HG03558 (cell line): Measurements from ENCODE around the gene DYNC1LI2.
A peak's percentile ranks its signal among the peaks of the same experiment; 100 is the strongest.
"Not testable (repeated sequence)": the region's sequence is repeated elsewhere in the genome, so short reads cannot be mapped to it uniquely, and the experiment has no call there.

Experiments used
- ATAC-seq: cut with Tn5 transposase; IDR thresholded peaks from one replicate; pipeline ENCODE4 v1.9.1; 2021; ENCODE audit warnings: moderate number of reproducible peaks; ENCODE audit not compliant: unreplicated experiment; ENCODE audit errors: extremely low read depth

DYNC1LI2 gene

DNA sequence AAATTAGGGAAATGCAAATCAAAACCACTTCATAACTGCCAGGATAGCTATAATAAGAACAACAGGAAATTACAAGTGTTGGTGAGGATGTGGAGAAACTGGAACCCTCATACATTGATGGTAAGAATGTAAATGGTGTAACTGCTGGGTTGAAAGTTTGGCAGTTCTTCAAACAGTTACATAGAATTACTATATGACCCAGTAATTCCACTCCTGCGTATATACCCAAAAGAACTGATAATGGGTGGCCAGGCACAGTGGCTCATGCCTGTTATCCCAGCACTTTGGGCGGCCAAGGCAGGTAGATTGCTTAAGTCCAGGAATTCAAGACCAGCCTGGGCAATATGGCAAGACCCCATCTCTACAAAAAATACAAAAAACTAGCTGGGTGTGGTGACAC lies 50.4 kb downstream of the DYNC1LI2 start:
- ATAC-seq: no peak

DNA sequence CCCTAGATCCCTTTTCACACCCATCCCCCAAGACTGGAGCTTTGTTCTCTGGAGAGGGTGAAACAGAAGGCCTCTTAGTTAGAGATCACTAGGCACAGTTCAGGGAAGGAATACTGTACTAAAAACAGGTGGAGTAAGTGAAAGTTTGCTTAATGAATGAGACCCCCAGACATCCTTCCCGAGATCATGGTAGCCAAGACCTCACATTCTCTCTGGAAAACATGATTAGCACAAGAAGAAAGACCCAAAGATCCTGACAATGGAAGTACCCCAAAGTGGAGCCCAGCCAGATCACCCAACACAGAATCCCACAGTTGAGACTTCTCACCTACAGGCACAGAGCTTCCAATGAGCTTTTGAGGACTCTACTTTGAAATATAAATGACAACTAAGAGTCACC lies 51.5 kb downstream of the DYNC1LI2 start:
- no peak for ATAC-seq

DNA sequence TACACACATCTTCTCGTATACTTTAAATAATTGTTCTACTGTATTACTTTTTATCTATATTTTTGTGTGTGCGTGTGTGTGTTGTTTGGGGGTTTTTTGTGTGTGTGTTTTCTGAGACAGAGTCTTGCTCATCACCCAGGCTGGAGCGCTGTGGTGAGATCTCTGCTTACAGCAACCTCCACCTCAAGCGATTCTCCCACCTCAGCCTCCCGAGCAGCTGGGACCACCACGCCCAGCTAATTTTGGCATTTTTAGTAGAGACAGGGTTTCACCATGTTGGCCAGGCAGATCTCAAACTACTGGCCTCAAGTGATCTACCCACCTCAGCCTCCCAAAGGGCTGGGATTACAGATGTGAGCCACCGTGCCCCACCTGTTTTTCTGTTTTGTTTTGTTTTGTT lies 53.4 kb downstream of the DYNC1LI2 start:
- no peak for ATAC-seq

DNA sequence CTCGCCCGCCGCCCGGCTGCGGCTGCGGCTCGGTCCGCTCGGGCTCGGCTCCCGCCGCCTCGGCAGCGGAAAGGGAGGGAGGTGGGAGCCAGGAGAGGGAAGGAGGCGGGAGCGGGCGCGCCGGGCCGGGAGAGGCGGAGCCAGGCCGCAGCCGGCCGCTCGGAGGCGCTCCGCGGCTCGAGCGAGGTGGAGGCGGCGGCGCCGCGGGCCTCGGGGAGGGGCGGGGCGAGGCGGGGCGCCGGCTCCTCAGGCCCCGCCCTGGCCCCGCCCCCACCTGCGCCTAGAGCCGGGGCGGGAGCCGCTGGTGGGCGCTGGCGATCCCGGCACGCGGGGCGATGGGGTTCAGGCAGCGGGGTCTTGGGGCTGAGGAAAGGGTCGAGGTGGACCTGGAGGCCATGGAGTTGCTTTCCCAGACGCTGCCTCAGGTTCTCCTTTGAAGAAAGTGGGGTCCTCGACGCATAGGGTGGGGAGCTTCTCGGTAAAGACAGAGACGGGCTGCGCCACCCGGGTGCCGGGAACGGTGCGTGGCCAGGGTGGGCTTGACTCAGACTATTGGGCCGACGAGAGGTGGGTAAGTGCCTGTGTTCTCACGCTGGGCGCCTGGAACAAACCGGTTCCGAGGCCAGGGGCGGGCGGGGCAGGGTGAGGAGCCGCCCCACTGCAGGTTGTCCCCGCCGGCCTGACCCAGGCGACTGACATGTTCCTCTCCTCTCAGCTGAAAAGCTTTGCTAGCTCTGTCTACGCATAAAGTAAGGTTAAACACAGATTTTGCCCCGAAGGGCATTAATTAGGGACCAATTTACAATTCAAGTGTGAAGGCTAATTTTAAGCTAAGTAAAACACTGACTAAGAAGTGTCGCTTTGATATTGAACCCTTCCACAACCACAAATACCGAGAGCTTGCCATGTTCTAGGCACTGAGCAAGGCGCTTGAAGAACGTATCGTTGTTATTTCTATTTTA lies 54.5 kb downstream of the DYNC1LI2 start, which contains the start of gene CMTM4:
Gene CMTM4 (minus strand): TSS at position 75 of the 962 bp plus-strand sequence. CDS start 218 bp downstream, outside the sequence.
- ATAC-seq: peak; percentile 69

DNA sequence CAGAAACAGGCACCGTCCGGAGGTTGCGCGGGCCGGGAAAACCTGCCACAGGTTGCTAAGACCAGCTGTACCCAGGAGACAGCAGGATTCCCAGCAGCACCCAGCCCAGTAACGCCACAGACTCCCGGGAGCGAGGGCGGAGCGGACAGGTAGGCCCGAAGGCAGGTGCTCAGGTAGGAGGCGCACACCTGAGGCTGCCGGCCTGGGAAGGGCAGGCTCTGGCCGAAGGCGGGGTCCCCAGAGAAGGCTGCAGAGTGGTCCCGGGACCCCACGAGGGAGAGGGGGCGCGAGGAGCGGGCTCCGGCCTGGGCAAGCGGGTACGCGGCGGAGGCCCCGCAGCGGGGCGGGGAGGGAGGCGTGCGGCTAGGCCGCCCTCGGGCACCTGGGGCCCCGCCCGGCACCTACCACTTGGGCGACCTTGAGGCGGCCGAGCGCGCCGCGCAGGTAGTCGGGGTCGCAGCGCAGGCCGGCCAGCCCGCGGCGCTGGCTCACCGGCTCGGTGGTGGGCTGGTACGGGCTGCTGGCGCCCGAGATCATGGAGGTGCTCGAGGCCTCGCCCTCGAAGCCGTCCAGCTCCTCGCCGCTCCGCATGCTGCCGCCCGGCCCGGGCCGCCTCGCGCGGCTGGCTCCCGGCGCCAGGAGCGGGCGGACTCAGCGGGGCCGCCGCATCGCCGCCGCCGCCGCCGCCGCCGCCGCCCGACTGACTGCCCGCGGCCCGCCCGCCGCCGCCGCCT lies 55.3 kb downstream of the DYNC1LI2 start:
- ATAC-seq: peak; percentile 25

DNA sequence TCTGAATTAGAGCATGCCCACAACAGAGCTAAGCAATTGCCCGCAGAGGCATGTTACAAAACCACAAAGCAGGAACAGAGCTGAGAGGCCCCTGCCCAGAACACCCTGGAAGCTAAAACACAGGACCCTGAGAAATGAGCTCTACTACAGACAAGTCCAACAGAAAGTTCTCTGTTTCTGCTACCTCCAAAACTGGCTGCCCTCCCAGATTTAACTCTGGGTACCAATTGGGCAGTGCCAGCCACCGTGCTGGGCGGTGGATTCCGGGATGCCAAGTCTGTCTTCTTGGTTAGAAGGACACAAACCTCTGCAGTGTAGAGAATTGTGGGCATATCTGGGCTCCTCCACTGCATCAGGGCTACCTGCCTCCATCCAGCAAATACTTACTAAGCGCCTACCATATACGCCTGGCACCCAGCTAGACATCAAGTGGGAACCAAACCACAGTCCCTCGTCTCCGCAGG lies 55.9 kb downstream of the DYNC1LI2 start:
- no peak for ATAC-seq

DNA sequence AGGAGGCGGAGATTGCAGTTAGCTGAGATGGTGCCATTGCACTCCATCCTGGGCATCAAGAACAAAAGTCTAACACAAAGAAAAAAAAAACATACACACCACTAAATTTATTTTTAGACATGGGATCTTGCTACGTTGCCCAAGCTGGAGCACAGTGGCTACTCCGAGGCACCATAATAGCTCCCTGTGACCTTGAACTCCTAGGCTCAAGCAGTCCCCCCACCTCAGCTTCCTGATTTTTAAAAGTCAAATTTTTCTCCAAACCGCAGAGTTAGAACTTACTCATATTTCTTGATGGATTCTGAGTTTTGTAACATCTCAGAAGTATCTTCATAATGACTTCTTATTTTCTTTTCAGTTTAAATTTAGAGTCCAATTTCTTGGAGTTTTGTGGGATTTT lies 58.3 kb downstream of the DYNC1LI2 start:
- no peak for ATAC-seq

DNA sequence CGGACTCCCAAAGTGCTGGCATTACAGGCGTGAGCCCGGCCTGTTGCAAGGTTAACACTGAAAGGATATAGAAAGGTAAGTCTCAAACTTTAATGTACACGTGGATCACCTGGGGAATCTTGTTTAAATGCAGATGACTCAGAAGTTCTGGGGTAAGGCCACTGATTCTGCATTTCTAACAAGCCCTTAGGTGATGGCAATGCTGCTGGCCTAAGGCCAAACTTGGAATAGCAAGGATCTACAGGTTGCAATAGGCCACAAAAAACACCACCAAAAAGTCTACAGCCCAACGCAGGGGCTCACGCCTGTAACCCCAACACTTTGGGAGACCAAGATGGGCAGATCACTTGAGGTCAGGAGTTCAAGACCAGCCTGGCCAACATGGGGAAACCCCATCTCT lies 59.1 kb downstream of the DYNC1LI2 start:
- no peak for ATAC-seq

DNA sequence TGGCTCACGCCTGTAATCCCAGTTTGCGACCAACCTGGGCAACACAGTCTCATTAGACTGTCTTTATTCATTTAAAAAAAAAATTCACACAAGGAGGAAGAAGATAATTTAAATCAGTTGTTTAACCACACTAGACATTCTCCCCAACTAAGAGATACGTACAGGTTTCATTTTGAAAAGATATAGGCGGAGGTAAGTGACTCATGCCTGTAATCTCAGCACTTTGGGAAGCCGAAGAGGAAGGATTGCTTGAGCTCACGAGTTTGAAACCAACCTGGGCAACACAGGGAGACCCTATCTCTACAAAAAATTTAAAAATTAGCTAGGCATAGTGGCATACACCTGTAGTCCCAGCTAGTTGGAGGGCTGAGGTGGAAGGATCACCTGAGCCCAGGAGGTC lies 60.2 kb downstream of the DYNC1LI2 start:
- ATAC-seq: no peak

DNA sequence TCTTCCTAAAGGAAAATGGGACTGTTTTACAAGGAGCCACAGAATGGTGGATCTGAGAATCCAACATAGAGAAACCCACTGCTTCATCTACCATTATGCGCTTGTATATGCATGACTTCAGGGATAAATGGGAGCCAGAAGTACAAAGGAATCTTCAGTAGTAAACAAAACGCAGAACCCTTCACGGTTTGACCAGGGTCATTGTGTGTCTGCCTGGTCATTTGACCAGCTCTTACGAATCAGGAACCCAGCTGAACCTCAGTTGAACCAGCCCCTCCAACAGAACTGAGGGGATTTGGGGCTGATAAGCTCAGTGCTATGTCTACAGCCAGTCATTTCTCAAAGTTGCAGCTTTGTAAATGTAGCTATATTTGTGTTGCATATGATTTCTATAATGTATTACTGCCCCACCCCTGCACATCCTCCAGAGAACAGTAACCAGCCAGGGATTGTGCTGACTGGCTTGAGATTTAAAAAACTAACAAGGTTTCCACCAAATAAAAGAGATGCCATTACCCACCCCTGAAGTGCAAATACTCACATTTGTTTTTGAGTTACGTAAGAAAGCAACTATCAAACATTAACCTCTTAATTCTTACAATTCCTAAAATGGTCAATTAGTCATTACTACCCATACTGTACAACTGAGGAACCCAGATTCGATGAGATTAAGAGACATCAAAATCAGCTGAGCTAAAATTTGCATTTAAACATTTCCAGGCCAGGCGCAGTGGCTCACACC lies 61.1 kb downstream of the DYNC1LI2 start:
- no peak for ATAC-seq

DNA sequence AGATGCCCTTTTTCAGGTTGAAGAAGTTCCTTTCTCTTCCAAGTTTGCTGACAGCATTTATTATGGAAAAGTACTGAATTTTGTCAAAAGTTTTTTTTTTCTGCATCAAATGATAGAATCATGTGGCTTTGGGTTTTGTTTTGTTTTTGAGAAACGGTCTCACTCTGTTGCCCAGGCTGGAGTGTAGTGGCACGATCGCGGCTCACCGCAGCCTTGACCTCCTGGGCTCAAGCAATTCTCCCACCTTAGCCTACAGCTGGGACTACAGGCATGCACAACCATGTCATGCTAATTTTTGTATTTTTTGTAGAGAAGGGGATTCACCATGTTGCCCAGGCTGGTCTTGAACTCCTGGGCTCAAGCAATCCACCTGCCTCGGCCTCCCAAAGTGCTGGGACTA lies 62.1 kb downstream of the DYNC1LI2 start:
- ATAC-seq: no peak

DNA sequence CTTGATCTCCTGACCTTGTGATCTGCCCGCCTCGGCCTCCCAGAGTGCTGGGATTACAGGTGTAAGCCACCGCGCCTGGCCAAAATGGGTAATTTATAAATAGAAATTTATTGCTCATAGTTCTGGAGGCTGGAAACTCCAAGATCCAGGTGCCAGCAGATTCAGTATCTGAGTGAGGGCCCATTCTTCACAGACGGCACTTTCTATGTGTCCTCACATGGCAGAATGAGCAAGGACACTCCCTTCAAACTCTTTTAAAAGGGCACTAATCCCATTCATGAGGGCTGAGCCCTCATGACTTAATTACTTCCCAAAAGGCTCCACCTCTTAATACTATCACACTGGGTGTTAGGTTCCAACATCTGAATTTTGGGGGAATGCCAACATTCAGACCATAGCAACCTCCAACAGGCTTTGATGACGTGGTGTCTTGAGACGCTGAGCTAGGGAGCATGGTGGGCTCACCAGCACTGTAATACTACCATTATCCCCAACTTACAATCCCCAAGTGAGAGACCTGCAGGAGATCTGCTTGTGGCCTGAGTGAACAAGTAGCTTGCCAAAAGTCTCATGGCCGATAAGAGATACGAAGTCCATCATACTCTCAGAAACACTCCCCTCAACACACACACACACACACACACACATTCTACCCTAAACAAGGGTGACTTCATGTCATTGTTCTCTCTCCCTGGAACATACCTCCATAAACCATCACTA lies 63.3 kb downstream of the DYNC1LI2 start:
- no peak for ATAC-seq

DNA sequence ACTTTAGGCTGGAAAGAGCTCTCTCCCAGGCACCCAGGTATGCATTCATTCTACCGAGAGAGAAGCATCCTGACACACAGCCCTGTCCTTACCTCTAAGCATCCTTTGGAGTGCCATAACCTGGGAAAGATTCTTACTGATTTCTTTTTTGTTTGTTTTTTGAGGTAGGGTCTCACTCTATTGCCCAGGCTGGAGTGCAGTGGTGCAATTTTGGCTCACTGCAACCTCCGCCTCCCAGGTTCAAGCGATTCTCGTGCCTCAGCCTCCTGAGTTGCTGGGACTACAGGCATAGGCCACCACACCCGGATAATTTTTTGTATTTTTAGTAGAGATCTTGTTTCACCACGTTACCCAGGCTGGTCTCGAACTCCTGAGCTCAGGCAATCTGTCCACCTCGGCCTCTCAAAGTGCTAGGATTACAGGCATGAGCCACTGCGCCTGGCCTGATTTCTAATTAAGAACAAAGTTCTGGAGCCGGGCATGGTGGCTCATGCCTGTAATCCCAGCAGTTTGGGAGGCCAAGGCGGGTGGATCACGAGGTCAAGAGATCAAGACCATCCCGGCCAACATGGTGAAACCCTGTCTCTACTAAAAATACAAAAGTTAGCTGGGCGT lies 65.8 kb downstream of the DYNC1LI2 start:
- ATAC-seq: not testable (repeated sequence)

DNA sequence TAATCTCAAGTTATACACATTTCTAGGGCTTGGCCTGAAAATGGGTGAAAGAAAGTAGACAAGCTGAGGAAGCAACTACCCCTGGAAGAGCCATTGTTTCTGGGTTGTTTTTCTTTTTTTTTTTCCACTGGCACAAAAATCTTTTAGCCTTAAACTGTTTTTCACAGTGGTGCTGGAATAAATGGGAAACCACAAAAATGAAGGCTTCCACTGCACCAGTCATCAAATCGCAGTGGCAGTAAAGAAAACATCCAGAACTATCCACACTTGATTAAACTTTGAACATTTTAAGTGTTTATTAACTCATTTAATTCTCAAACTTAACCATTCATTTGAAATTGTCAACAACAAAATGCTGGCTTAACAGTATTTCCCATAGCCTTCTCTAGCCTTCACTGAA lies 69.1 kb downstream of the DYNC1LI2 start:
- no peak for ATAC-seq

DNA sequence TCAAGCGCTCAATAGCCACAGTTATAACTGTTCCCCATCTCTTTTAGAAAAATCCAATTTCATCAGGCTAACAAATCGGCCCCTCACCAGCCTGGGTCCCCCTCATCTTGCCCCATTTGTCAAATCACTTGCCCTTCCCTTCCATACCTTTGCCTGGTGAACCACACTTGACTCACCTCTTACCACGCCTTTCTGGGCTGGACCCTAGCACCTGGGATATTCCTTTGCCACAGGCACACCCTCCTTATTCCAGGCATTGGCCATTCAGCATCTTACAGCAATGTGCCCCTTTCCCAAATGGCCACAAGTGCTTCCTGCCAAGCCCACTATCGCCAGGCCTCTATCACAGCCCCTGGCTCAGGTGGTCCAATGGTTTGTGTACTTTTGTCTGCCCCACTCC lies 69.7 kb downstream of the DYNC1LI2 start:
- no peak for ATAC-seq

DNA sequence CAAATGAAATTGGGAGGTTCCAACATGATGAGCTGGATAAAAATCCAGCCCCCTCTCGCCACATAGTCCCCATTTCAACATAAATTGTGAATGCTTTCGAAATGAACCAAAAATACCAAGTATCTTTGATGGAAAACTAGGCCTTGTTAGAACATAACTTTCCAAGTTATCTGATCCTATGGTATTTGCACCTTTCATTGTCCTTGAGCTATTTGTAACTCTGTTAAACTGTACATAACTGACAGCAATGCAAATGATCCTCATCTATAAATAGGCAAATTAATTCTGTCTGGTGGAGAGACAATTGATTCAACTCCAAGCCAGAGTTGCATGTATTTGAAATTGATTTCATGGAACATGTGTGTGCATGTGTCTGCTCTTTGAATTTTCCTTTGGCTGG lies 73.1 kb downstream of the DYNC1LI2 start:
- ATAC-seq: no peak

DNA sequence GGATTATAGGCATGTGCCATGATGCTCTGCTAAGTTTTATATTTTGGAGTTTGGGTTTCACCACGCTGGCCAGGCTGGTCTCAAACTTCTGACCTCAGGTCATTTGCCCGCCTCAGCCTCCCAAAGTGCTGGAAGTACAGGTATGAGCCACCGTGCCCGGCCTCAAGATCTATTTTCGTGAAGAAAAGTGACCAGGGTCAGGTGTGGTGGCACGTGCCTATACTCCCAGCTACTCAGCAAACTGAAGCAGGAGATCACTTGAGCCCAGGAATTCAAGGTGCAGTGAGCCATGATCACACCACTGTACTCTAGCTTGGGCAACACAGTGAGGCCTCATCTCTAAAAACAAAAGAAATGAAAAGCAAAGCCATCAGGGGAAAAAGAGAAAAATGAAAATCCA lies 73.6 kb downstream of the DYNC1LI2 start:
- no peak for ATAC-seq

DNA sequence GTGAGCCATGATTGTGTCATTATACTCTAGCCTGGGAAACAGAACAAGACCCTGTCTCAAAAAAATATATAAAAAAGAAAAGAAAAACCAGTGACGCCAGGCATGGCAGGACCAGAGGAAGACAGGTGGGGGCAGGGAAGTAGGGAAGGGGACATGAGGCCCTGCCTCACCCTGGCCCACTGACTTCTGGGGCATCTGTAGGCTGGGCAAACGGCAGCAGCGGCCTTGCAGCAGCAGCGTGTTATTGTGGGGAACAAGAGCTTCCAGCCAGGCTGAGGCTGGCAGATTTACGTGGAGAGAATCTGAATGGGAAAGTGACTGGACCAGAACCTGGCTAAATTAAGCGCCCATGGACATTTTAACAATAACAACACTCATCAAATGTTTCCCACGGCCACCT lies 74.2 kb downstream of the DYNC1LI2 start:
- ATAC-seq: no peak

DNA sequence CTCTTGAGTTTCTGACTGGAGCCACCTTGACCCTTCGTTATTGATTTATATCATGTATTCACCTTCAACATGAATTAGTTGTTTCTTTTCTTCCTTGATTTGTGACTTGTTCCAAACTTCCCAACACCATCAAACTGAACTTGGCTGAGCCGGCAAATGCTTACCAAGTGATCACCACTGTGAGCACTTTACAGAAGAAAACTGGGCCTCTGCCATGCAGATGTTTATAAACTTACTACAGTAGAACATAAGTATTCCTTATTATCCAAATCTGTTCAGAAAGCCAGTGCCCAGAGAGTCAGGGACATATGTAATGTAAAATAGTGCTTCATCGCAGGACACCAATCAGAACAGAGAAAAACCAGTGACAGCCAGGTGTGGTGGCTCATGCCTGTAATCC lies 74.8 kb downstream of the DYNC1LI2 start:
- ATAC-seq: no peak
